Mesenchymal stem cell (in vitro differentiated cells and primary cell): Measurements from ENCODE around the gene OPCML.

Source experiments
- DNase-seq: peaks from one replicate; pipeline ENCODE4 v3.0.0-alpha.2; 2013
- H2AFZ ChIP-seq: one replicate; pipeline ENCODE4 v1.6.1; 2013; ENCODE audit warnings: low read depth, mild to moderate bottlenecking, control low read depth, inconsistent platforms, low read length, moderate library complexity
- H2AK5ac ChIP-seq: 2 replicates; pipeline ENCODE4 v1.6.1; 2013; ENCODE audit warnings: low read length, moderate library complexity, mild to moderate bottlenecking, inconsistent platforms; ENCODE audit not compliant: severe bottlenecking
- H2BK120ac ChIP-seq: one replicate; pipeline ENCODE4 v1.6.1; 2013; ENCODE audit warnings: low read depth, mild to moderate bottlenecking, inconsistent platforms, low read length, moderate library complexity
- H2BK12ac ChIP-seq, 2 experiments: one replicate each; pipeline ENCODE4 v1.6.1; 2013; ENCODE audit warnings: inconsistent platforms in 2 of 2, low read length in 2 of 2, mild to moderate bottlenecking in 2 of 2, moderate library complexity in 2 of 2, control low read depth in 1 of 2
- H2BK15ac ChIP-seq: one replicate; pipeline ENCODE4 v1.6.1; 2013; ENCODE audit warnings: mild to moderate bottlenecking, low read depth, inconsistent platforms; ENCODE audit not compliant: poor library complexity, severe bottlenecking
- H2BK5ac ChIP-seq: 2 replicates; pipeline ENCODE4 v1.6.1; 2013; ENCODE audit warnings: low read depth, mild to moderate bottlenecking, low read length, control low read depth, inconsistent platforms; ENCODE audit not compliant: poor library complexity, severe bottlenecking
- H3K14ac ChIP-seq, 2 experiments: one replicate each; pipeline ENCODE4 v1.6.1; 2013; ENCODE audit warnings: inconsistent platforms in 2 of 2, low read length in 2 of 2, control low read depth in 1 of 2, mild to moderate bottlenecking in 1 of 2, moderate library complexity in 1 of 2
- H3K18ac ChIP-seq, 2 experiments: one replicate each; pipeline ENCODE4 v1.6.1; 2013; ENCODE audit warnings: inconsistent platforms in 2 of 2, low read length in 2 of 2, control low read depth in 1 of 2, low read depth in 1 of 2, mild to moderate bottlenecking in 1 of 2
- H3K23ac ChIP-seq, 2 experiments: one replicate each; pipeline ENCODE4 v1.6.1; 2013; ENCODE audit warnings: inconsistent platforms in 2 of 2, low read length in 2 of 2, mild to moderate bottlenecking in 2 of 2, moderate library complexity in 2 of 2, control low read depth in 1 of 2
- H3K27ac ChIP-seq: 2 replicates; pipeline ENCODE4 v1.5.1; 2013; ENCODE audit warnings: mild to moderate bottlenecking, moderate library complexity, low read length, control low read depth, inconsistent platforms; ENCODE audit not compliant: poor library complexity, severe bottlenecking
- H3K27me3 ChIP-seq, 2 experiments: 2 replicates each; pipeline versions ENCODE4 v1.6.1 to v1.7.0; 2013; ENCODE audit warnings: low read length in 2 of 2, mild to moderate bottlenecking in 2 of 2, moderate library complexity in 2 of 2, control low read depth in 1 of 2, inconsistent platforms in 1 of 2; ENCODE audit not compliant: control insufficient read depth in 1 of 2, insufficient read depth in 1 of 2
- H3K36me3 ChIP-seq, 2 experiments: 2 replicates each; pipeline versions ENCODE4 v1.6.1 to v1.7.0; 2013; ENCODE audit warnings: low read length in 2 of 2, control low read depth in 1 of 2, inconsistent platforms in 1 of 2, low read depth in 1 of 2, mild to moderate bottlenecking in 1 of 2; ENCODE audit not compliant: insufficient read depth in 2 of 2, control insufficient read depth in 1 of 2
- H3K4ac ChIP-seq, 2 experiments: one replicate each; pipeline ENCODE4 v1.6.1; 2013; ENCODE audit warnings: inconsistent platforms in 2 of 2, low read length in 2 of 2, mild to moderate bottlenecking in 2 of 2, moderate library complexity in 2 of 2, control low read depth in 1 of 2, low read depth in 1 of 2
- H3K4me1 ChIP-seq: 2 replicates; pipeline ENCODE4 v1.6.1; 2013; ENCODE audit warnings: low read depth, low read length, control low read depth; ENCODE audit not compliant: control insufficient read depth, insufficient read depth
- H3K4me2 ChIP-seq: 2 replicates; pipeline ENCODE4 v1.6.1; 2013; ENCODE audit warnings: low read length, mild to moderate bottlenecking, inconsistent platforms; ENCODE audit not compliant: poor library complexity, severe bottlenecking
- H3K4me3 ChIP-seq, 2 experiments: 2 replicates each; pipeline versions ENCODE4 v1.5.1 to v1.7.0; 2013; ENCODE audit warnings: low read length in 2 of 2, mild to moderate bottlenecking in 2 of 2, control low read depth in 1 of 2, low read depth in 1 of 2; ENCODE audit not compliant: insufficient read depth in 1 of 2
- H3K79me1 ChIP-seq: replicated peaks from 2 replicates; pipeline ENCODE4 v1.6.1; 2013; ENCODE audit warnings: mild to moderate bottlenecking, control low read depth, low read length, inconsistent platforms; ENCODE audit not compliant: poor library complexity, severe bottlenecking
- H3K9ac ChIP-seq: 2 replicates; pipeline ENCODE4 v1.7.0; 2013; ENCODE audit warnings: mild to moderate bottlenecking, low read length, moderate library complexity
- H3K9me3 ChIP-seq: 2 replicates; pipeline ENCODE4 v1.7.0; 2013; ENCODE audit warnings: mild to moderate bottlenecking, low read length; ENCODE audit not compliant: control insufficient read depth
- H4K8ac ChIP-seq: one replicate; pipeline ENCODE4 v1.6.1; 2013; ENCODE audit warnings: inconsistent platforms, mild to moderate bottlenecking, low read length, moderate library complexity
- H4K91ac ChIP-seq: one replicate; pipeline ENCODE4 v1.6.1; 2013; ENCODE audit warnings: mild to moderate bottlenecking, low read length, inconsistent platforms
- WGBS: methylation state at CpG from one replicate; pipeline ENCODE4 v1.1.7; 2013; ENCODE audit warnings: mixed read lengths; 5-methylcytosine and 5-hydroxymethylcytosine counted together

OPCML gene

DNA sequence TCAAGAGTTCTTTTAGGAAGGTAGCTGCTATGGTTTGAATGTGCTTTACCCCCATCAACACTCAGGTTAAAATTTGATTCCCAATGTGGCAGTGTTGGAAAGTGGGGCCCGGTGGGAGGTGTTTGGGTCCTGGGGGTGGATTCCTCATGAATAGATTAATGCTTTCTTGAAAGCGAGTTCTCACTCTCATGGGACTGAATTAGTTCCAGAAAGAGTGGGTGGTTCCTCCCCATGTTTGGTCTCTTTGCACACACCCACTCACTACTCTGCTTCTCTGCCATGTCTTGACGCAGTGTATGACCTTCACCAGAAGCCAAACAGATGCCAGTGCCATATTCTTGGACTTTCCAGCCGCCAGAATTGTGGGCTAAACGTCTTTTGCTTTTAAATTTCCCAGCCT lies 394.4 kb downstream of the OPCML start:
- WGBS = 58% methylated on average over 4 of the region's 5 CpGs

GRCh38 chr11:133137270-133137669 lies 395.0 kb downstream of the OPCML start:
- Histone ChIP-seq H3K27me3 (peaks cover 0 to 11% of the 10 kb centered on the region in 2 experiments), H3K36me3 (no peaks in the 10 kb centered on the region), H2BK15ac (no peak overlapping the region), H2AFZ (no peak overlapping the region), H3K4me1 (no peaks in the 10 kb centered on the region), H3K27ac (no peak overlapping the region), H2AK5ac (no peak overlapping the region), H3K79me1 (no peaks in the 10 kb centered on the region), H2BK120ac (no peak overlapping the region), H2BK5ac (no peak overlapping the region), H3K4ac (no peak overlapping the region), H3K23ac (no peak overlapping the region), H3K4me2 (no peak overlapping the region), H3K14ac (no peak overlapping the region), H2BK12ac (no peak overlapping the region), H3K9me3 (no peaks in the 10 kb centered on the region), H3K9ac (no peak overlapping the region), H4K8ac (no peak overlapping the region), H4K91ac (no peak overlapping the region), H3K4me3 (no peak overlapping the region), H3K18ac (no peak overlapping the region)
- WGBS = 78% methylated on average over 1 of the region's 2 CpGs
- no peak for DNase-seq

More for the DNA sequence above, 394.4 kb downstream of the OPCML start:
- no peak overlapping the region for H3K9ac ChIP-seq
- H3K36me3 ChIP-seq = no peaks in the 10 kb centered on the region
- H3K79me1 ChIP-seq = no peaks in the 10 kb centered on the region
- no peak overlapping the region for H3K4me3 ChIP-seq
- H3K4me2 ChIP-seq = no peak overlapping the region
- DNase-seq = no peak
- no peak overlapping the region for H3K14ac ChIP-seq
- H4K8ac ChIP-seq = no peak overlapping the region
- peaks cover 0 to 10% of the 10 kb centered on the region in 2 experiments for H3K27me3 ChIP-seq
- H2AK5ac ChIP-seq = no peak overlapping the region
- no peak overlapping the region for H2BK5ac ChIP-seq
- no peak overlapping the region for H3K27ac ChIP-seq
- no peak overlapping the region for H3K4ac ChIP-seq
- no peaks in the 10 kb centered on the region for H3K9me3 ChIP-seq
- H4K91ac ChIP-seq = no peak overlapping the region
- H3K4me1 ChIP-seq = no peaks in the 10 kb centered on the region
- no peak overlapping the region for H2BK120ac ChIP-seq
- H3K18ac ChIP-seq = no peak overlapping the region
- H2BK12ac ChIP-seq = no peak overlapping the region
- no peak overlapping the region for H3K23ac ChIP-seq
- H2BK15ac ChIP-seq = no peak overlapping the region
- H2AFZ ChIP-seq = no peak overlapping the region

DNA sequence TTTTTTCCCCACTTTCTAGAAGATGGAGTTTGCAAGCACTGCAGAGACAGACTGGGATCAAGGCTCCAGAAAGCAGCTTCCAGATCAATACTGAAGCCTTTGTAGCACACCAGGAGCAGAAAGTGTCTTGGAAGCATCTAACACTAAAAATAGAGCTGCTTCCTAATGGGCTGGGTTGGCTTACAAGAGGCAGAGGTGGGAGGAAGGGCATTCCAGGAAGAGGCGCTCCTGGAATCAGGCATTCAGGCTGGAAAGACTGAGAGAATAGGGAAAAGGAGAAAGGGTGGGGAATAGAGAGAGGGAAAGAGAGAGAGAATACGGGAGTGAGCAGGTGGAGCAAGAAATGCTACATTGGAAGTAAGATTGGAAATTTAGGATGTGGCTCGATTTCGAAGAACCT lies 395.9 kb downstream of the OPCML start:
- H2BK120ac ChIP-seq = no peak overlapping the region
- 74% methylated on average over 4 of the region's 4 CpGs for WGBS
- H3K79me1 ChIP-seq = no peaks in the 10 kb centered on the region
- H4K91ac ChIP-seq = no peak overlapping the region
- no peak overlapping the region for H3K4me2 ChIP-seq
- no peak overlapping the region for H2AK5ac ChIP-seq
- H3K9me3 ChIP-seq = no peaks in the 10 kb centered on the region
- H2BK12ac ChIP-seq = no peak overlapping the region
- H3K27me3 ChIP-seq = peaks cover 0 to 15% of the 10 kb centered on the region in 2 experiments
- H3K27ac ChIP-seq = no peak overlapping the region
- no peaks in the 10 kb centered on the region for H3K4me1 ChIP-seq
- H3K23ac ChIP-seq = no peak overlapping the region
- H3K4ac ChIP-seq = no peak overlapping the region
- H3K14ac ChIP-seq = no peak overlapping the region
- no peak for DNase-seq
- no peak overlapping the region for H3K9ac ChIP-seq
- no peak overlapping the region for H4K8ac ChIP-seq
- no peak overlapping the region for H3K18ac ChIP-seq
- no peak overlapping the region for H2BK15ac ChIP-seq
- H2AFZ ChIP-seq = no peak overlapping the region
- H2BK5ac ChIP-seq = no peak overlapping the region
- no peak overlapping the region for H3K4me3 ChIP-seq
- no peaks in the 10 kb centered on the region for H3K36me3 ChIP-seq

DNA sequence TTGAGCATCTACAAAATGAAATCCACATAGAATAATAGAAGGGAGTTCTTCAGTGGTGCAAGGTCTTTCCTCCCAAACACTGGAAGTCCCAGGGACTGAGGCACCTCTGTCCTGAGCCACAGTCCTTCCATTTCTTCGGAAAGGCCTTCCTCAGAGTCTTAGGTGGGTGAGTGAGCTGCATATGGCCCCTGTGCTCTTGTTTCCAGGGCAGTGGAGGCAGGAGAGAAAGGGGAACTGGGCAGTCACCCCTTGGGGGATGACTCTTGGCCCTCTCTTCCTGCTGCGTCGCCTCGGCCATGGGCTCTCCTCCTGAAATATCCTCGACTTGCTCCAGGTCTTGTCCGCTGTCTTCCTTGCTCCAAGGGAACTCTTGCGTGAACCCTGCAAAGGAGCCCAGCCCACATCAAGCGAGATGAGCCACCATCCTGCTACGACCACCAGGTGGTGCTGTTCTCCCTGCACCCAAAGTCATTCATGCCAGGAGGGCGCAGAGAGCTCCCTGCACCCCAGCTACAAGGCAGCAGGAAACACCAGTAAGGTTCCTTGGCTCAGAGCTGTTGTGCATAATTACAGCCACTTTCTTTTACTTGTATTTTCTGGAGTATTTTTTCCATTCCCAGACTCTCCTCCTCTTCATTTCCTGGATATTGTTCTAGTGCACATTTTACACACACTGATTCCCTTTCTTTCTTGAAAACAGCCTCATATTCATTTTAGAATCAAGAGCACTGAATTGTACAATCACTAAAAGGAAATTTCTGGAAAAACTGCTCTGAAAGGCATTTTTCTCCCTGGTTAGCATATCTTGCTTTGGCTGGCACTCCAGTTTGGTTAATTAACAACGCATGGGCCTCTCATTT lies 397.8 kb downstream of the OPCML start:
- WGBS = 31% methylated on average over 10 of the region's 11 CpGs

More for the DNA sequence above, 397.8 kb downstream of the OPCML start:
- Histone ChIP-seq H4K8ac (no peak overlapping the region), H3K4me3 (no peak overlapping the region), H3K79me1 (no peaks in the 10 kb centered on the region), H4K91ac (no peak overlapping the region), H3K9me3 (no peaks in the 10 kb centered on the region), H2BK12ac (no peak overlapping the region), H3K36me3 (no peaks in the 10 kb centered on the region), H3K4me1 (no peaks in the 10 kb centered on the region), H3K27me3 (peaks cover 0 to 15% of the 10 kb centered on the region in 2 experiments), H3K9ac (no peak overlapping the region), H2BK5ac (no peak overlapping the region), H3K4ac (no peak overlapping the region), H2BK120ac (no peak overlapping the region), H3K14ac (no peak overlapping the region), H2BK15ac (no peak overlapping the region), H2AFZ (no peak overlapping the region), H3K23ac (no peak overlapping the region), H3K4me2 (no peak overlapping the region), H2AK5ac (no peak overlapping the region), H3K18ac (no peak overlapping the region), H3K27ac (no peak overlapping the region)
- no peak for DNase-seq
